GM18873 (cell line): ENCODE data around the gene CNOT2.
"Not testable (repeated sequence)": the region's sequence is repeated elsewhere in the genome, so short reads cannot be mapped to it uniquely, and the experiment has no call there.

Experiments
- ATAC-seq: cut with Tn5 transposase; IDR thresholded peaks from one replicate; pipeline ENCODE4 v1.9.1; 2021; ENCODE audit warnings: mild to moderate bottlenecking, moderate library complexity, moderate number of reproducible peaks; ENCODE audit not compliant: unreplicated experiment, low FRiP score

Gene CNOT2

GRCh38 chr12:70292017-70292776, 49.0 kb downstream of the CNOT2 start:
- no peak for ATAC-seq

DNA sequence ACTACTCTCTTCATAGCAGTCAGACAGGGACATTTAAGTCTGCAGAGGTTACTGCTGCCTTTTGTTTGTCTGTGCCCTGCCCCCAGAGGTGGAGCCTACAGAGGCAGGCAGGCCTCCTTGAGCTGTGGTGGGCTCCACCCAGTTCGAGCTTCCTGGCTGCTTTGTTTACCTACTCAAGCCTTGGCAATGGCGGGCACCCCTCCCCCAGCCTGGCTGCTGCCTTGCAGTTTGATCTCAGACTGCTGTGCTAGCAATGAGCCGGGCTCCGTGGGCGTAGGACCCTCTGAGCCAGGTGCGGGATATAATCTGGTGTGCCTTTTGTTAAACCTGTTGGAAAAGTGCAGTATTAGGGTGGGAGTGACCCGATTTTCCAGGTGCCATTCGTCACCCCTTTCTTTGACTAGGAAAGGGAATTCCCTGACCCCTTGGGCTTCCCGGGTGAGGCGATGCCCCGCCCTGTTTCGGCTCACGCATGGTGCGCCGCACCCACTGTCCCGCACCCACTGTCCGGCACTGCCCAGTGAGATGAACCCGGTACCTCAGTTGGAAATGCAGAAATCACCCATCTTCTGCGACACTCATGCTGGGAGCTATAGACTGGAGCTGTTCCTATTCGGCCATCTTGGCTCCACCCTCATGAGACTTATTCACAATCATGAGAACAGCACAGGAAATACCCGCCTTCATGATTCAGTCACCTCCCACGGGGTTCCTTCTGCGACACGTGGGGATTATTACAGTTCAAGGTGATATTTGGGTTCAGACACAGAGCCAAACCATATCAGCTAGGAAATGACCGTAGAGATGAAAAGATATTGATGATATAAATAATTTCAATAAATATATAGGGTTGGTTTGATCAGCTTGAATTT, 61.7 kb downstream of the CNOT2 start:
- not testable (repeated sequence) for ATAC-seq

- no peak for ATAC-seq
These were observed 62.6 kb downstream of the CNOT2 start for GRCh38 chr12:70305794-70306193.

- ATAC-seq: no peak
These were observed 63.4 kb downstream of the CNOT2 start for GRCh38 chr12:70306676-70307075.

GRCh38 chr12:70307868-70308267, 64.6 kb downstream of the CNOT2 start:
- ATAC-seq: no peak

GRCh38 chr12:70309348-70309747, 66.1 kb downstream of the CNOT2 start:
- ATAC-seq: no peak

DNA sequence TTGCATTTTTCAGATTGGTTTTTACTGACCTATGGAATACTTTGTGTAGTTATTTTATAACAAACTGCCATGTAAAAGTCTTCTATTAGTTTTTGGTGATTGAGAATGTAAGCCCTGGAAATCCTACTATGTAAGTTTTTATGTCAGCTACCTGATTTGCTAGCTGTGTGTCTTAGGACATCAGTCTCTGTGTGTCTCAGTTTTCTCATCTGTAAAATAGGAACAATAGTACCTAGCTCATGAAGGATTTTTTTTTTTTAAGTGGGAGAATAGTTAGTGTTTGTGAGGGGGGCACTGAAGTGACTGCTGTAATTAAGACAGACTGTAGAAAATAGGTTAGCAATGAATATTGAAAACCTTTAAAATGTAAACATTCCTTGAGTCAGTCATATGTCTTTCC, 70.9 kb downstream of the CNOT2 start:
- ATAC-seq: no peak

DNA sequence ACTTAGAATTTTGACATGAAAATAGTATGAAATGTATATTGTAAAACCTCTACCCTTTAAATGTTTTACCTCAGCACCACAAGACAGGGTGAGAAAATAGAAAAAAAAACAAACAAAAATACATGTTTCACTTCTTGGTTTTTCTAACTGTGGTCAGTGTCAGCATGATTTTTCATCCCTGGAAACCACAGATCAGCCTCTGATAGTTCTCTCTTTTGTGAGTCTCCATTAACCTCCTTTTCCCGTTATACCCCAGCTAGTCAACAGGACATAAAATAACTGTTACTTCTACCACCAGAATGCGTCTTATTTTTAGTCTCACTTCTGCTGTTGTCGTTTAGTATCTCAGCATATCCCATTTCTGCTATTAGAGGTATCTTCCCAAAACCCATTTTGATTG, 74.5 kb downstream of the CNOT2 start:
- peak; percentile 94 for ATAC-seq

DNA sequence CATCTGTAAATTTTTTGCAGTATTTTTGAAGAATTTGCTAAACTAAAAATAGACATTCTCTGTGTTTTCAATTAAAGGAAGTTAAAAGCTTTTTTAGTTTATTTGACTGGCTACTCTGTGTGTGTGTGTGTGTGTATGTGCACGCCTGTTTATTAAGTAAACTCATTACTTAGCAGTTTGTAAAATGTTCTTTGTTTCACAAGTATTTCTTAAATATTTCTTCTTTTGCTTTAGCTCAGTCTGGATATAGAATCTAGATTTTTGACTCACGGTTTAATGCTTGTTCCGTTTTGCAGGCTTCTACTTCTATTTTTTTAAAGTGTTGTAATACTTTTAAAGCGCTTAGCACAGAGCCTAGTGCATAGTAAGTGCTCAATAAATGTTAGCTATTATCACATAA, 76.4 kb downstream of the CNOT2 start:
- no peak for ATAC-seq

- ATAC-seq: no peak
These were observed 78.0 kb downstream of the CNOT2 start for GRCh38 chr12:70321191-70321590.

DNA sequence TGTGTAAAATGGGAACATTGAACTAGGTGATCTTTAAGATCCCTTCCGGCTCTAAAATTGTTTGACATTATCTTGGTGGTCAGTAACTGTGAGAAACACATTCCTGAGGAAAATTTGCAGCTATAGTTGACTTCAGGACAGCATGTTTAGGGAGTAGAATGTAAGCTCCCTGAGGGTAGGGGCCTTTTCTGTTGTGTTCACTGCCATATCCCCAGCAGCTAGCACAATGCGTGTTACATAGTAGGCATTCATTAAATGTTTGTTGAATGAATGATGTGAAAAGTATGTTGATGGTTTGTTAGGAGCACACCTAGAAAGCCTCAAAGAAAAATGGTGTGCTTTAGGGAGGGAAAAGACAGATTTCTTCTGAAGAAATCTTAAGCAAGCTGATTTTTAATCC, 84.3 kb downstream of the CNOT2 start:
- no peak for ATAC-seq

DNA sequence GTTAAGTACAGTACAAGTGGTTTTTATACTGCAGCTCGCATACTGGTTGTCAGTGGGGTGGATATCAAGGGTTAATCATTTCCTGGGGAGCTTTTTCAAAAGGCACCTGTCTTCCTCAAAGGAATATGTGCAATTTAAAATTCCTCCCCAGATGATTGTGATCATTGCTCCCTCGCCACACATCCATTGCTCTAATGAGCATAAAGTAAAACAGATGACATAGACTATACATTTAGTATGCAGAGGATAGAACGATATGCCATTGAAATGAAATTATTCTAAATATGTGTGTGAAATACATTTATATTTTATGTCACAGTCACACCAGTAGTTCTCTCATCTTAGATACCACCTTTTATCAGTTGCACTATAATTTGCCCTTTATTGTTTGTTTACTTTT, 86.5 kb downstream of the CNOT2 start:
- ATAC-seq: no peak

GRCh38 chr12:70330158-70330557, 86.9 kb downstream of the CNOT2 start:
- no peak for ATAC-seq

- no peak for ATAC-seq
These were observed 89.0 kb downstream of the CNOT2 start for GRCh38 chr12:70332236-70332635.

- ATAC-seq: no peak
These were observed 91.5 kb downstream of the CNOT2 start for GRCh38 chr12:70334742-70335141.

- no peak for ATAC-seq
These were observed 95.3 kb downstream of the CNOT2 start for GRCh38 chr12:70338531-70338930.

- no peak for ATAC-seq
These were observed 107.8 kb downstream of the CNOT2 start for GRCh38 chr12:70351076-70351475.

DNA sequence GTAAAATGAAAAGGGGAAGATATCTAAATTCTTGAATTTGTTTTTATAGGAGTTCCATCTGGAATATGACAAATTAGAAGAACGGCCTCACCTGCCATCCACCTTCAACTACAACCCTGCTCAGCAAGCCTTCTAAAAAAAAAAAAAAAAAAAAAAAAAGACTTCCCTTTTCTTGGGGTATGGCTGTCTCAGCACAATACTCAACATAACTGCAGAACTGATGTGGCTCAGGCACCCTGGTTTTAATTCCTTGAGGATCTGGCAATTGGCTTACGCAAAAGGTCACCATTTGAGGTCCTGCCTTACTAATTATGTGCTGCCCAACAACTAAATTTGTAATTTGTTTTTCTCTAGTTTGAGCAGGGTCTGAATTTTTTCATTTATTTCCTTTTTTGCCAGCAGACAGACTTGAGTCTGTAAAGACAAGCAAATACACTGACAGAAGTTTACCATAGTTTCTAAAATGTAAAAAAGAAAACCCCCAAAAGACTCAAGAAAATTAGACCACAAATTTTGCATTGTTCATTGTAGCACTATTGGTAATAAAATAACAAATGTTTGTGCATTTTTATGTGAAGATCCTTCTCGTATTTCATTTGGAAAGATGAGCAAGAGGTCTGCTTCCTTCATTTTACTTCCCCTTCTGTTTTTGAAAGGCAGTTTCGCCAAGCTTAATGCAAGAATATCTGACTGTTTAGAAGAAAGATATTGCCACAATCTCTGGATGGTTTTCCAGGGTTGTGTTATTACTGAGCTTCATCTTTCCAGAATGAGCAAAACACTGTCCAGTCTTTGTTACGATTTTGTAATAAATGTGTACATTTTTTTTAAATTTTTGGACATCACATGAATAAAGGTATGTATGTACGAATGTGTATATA, 110.8 kb downstream of the CNOT2 start:
- no peak for ATAC-seq

DNA sequence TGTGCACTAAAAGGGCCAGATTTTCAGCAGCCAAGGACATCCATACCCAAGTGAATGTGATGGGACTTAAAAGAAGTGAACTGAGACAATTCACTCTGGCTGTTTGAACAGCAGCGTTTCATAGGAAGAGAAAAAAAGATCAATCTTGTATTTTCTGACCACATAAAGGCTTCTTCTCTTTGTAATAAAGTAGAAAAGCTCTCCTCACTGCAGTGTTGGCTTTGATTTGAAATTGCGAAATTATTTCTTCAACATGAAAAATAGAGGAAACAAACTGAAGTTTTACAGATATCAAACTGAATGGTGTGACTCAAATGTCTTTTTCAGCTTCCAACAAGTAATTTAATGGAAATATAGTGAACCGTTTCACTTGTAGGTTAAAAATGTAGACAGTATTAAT, 111.6 kb downstream of the CNOT2 start:
- ATAC-seq: no peak

- no peak for ATAC-seq
These were observed 112.7 kb downstream of the CNOT2 start for GRCh38 chr12:70355972-70356371.
